ENCODE results near the gene SSBP1.

Gene SSBP1

GRCh38 chr7:141697211-141697871 is 40.8 kb upstream of the SSBP1 start:
- no peak for TF ChIP-seq CTCF (IDR thresholded peaks at IDR 0.05; ENCODE audit: control insufficient read depth, insufficient read depth, low read depth, low read length, missing control alignments)
- peak; percentile 23 for DNase-seq (ENCODE audit: low read depth)
- no peak overlapping the region for H3K4me3 ChIP-seq (ENCODE audit: control insufficient read depth, low read depth, low read length)

- DNase-seq (ENCODE audit: low read depth) = no peak
- no peak overlapping the region for H3K4me3 ChIP-seq (ENCODE audit: control insufficient read depth, low read depth, low read length)
- no peak for TF ChIP-seq CTCF (IDR thresholded peaks at IDR 0.05; ENCODE audit: control insufficient read depth, insufficient read depth, low read depth, low read length, missing control alignments)
Measured at GRCh38 chr7:141698247-141699015, 39.7 kb upstream of the SSBP1 start.

GRCh38 chr7:141699860-141700259 is 38.3 kb upstream of the SSBP1 start:
- no peak for DNase-seq (ENCODE audit: low read depth)
- no peak overlapping the region for H3K4me3 ChIP-seq (ENCODE audit: control insufficient read depth, low read depth, low read length)
- TF ChIP-seq CTCF (IDR thresholded peaks at IDR 0.05; ENCODE audit: control insufficient read depth, insufficient read depth, low read depth, low read length, missing control alignments) = no peak

GRCh38 chr7:141700296-141700847 is 37.8 kb upstream of the SSBP1 start:
- H3K4me3 ChIP-seq (ENCODE audit: control insufficient read depth, low read depth, low read length) = peak overlapping the region; percentile 69; the same call in 1 of the 2 replicates
- DNase-seq (ENCODE audit: low read depth) = no peak
- no peak for TF ChIP-seq CTCF (IDR thresholded peaks at IDR 0.05; ENCODE audit: control insufficient read depth, insufficient read depth, low read depth, low read length, missing control alignments)

GRCh38 chr7:141700848-141701371 is 37.2 kb upstream of the SSBP1 start:
- peak overlapping the region; percentile 69 for H3K4me3 ChIP-seq (ENCODE audit: control insufficient read depth, low read depth, low read length)
- TF ChIP-seq CTCF (IDR thresholded peaks at IDR 0.05; ENCODE audit: control insufficient read depth, insufficient read depth, low read depth, low read length, missing control alignments) = no peak

GRCh38 chr7:141701489-141702046 is 36.6 kb upstream of the SSBP1 start:
- peak overlapping the region; percentile 69 for H3K4me3 ChIP-seq (ENCODE audit: control insufficient read depth, low read depth, low read length)
- no peak for DNase-seq (ENCODE audit: low read depth)
- TF ChIP-seq CTCF (IDR thresholded peaks at IDR 0.05; ENCODE audit: control insufficient read depth, insufficient read depth, low read depth, low read length, missing control alignments) = no peak

More at GRCh38 chr7:141700848-141701371, 37.2 kb upstream of the SSBP1 start:
- no peak for DNase-seq (ENCODE audit: low read depth)
